IMR-90 (cell line): ENCODE results near the gene RNF225. TPM values are rescaled to one million over a fixed set of nuclear protein-coding genes. Genes with fewer than 3 reads are reported as not detected.

Experiments used
- ATAC-seq: fragments of 200-7000 bp; cut with Tn5 transposase; 2 replicates; pipeline ENCODE4 v1.9.1; 2020; ENCODE audit warnings: low read depth, mild to moderate bottlenecking, moderate library complexity
- BruUV-seq: library from RNA; stranded (reverse); fragments of 400-500 nt; replicated peaks from 2 replicates; lab custom pipeline; 2021; lab: Mats Ljungman, UMichigan
- CTCF ChIA-PET: fragments of 300-600 bp; formaldehyde crosslinking; extraction: SDS; loops from one replicate; lab custom pipeline; 2021; ENCODE audit warnings: antibody characterized with exemption; lab: Yijun Ruan, JAX
- POLR2A ChIA-PET: fragments of 300-600 bp; sonication (Branson Sonifier 250); formaldehyde crosslinking; loops from one replicate; lab custom pipeline; 2022; ENCODE audit warnings: antibody characterized with exemption; ENCODE audit not compliant: unreplicated experiment; lab: Charles Lee
- DNase-seq: peaks from one replicate; pipeline ENCODE4 v3.0.0; 2013
- H2AFZ ChIP-seq: replicated peaks from 2 replicates; pipeline ENCODE3; 2013; ENCODE audit warnings: low read length, mild to moderate bottlenecking; ENCODE audit not compliant: poor library complexity
- H2AK5ac ChIP-seq: 2 replicates; pipeline ENCODE4 v1.6.1; 2013; ENCODE audit warnings: low read depth, low read length, inconsistent platforms
- H2AK9ac ChIP-seq: replicated peaks from 2 replicates; pipeline ENCODE3; 2013; ENCODE audit warnings: mild to moderate bottlenecking, low read depth, low read length, moderate library complexity; ENCODE audit not compliant: poor library complexity
- H2BK120ac ChIP-seq: 2 replicates; pipeline ENCODE4 v1.6.1; 2013; ENCODE audit warnings: low read depth, low read length, inconsistent platforms
- H2BK15ac ChIP-seq: 3 replicates; pipeline ENCODE4 v1.6.1; 2013; ENCODE audit warnings: low read depth, low read length, inconsistent platforms
- H2BK20ac ChIP-seq: 2 replicates; pipeline ENCODE4 v1.6.1; 2013; ENCODE audit warnings: low read depth, mild to moderate bottlenecking, inconsistent platforms, low read length, moderate library complexity
- H2BK5ac ChIP-seq: 2 replicates; pipeline ENCODE4 v1.6.1; 2013; ENCODE audit warnings: mild to moderate bottlenecking, low read depth, low read length, inconsistent platforms; ENCODE audit not compliant: poor library complexity, severe bottlenecking
- H3K14ac ChIP-seq: replicated peaks from 2 replicates; pipeline ENCODE4 v1.6.1; 2013; ENCODE audit warnings: low read depth, low read length, inconsistent platforms
- H3K18ac ChIP-seq: 2 replicates; pipeline ENCODE4 v1.6.1; 2013; ENCODE audit warnings: low read depth, low read length, control low read depth
- H3K23ac ChIP-seq: 2 replicates; pipeline ENCODE4 v1.6.1; 2013; ENCODE audit warnings: low read depth, low read length, inconsistent platforms
- H3K27ac ChIP-seq: 2 replicates; pipeline ENCODE4 v1.5.1; 2013; ENCODE audit warnings: mild to moderate bottlenecking, control low read depth, low read length; ENCODE audit not compliant: insufficient read depth
- H3K27me3 ChIP-seq: 2 replicates; pipeline ENCODE4 v1.6.1; 2013; ENCODE audit warnings: low read length; ENCODE audit not compliant: control insufficient read depth, insufficient read depth
- H3K36me3 ChIP-seq: 2 replicates; pipeline ENCODE4 v1.6.1; 2013; ENCODE audit warnings: low read length, mixed read lengths; ENCODE audit not compliant: control insufficient read depth, insufficient read depth
- H3K4ac ChIP-seq: 2 replicates; pipeline ENCODE4 v1.6.1; 2013; ENCODE audit warnings: low read depth, low read length, inconsistent platforms
- H3K4me1 ChIP-seq: 2 replicates; pipeline ENCODE4 v1.6.1; 2013; ENCODE audit warnings: low read length, mixed read lengths; ENCODE audit not compliant: control insufficient read depth, insufficient read depth
- H3K4me2 ChIP-seq: 2 replicates; pipeline ENCODE4 v1.6.1; 2013; ENCODE audit warnings: low read depth, mild to moderate bottlenecking, control low read depth, low read length, moderate library complexity
- H3K4me3 ChIP-seq: 2 replicates; pipeline ENCODE4 v1.5.1; 2013; ENCODE audit warnings: low read depth, mild to moderate bottlenecking, control low read depth, low read length, moderate library complexity; ENCODE audit not compliant: insufficient read depth
- H3K56ac ChIP-seq: 2 replicates; pipeline ENCODE4 v1.6.1; 2013; ENCODE audit warnings: low read length, inconsistent platforms; ENCODE audit not compliant: insufficient read depth; ENCODE audit errors: extremely low read depth
- H3K79me1 ChIP-seq, 2 experiments: 2 replicates each; pipeline ENCODE4 v1.6.1; 2013; ENCODE audit warnings: low read length in 2 of 2, inconsistent platforms in 1 of 2, low read depth in 1 of 2
- H3K9ac ChIP-seq: 2 replicates; pipeline ENCODE4 v1.6.1; 2013; ENCODE audit warnings: low read depth, low read length, control low read depth
- H3K9me1 ChIP-seq: 2 replicates; pipeline ENCODE4 v1.6.1; 2013; ENCODE audit warnings: low read length, inconsistent platforms; ENCODE audit not compliant: insufficient read depth
- H3K9me3 ChIP-seq: 2 replicates; pipeline ENCODE4 v1.6.1; 2013; ENCODE audit warnings: low read length; ENCODE audit not compliant: control insufficient read depth, insufficient read depth
- H4K20me1 ChIP-seq: 2 replicates; pipeline ENCODE4 v1.6.1; 2013; ENCODE audit warnings: low read length, inconsistent platforms; ENCODE audit not compliant: insufficient read depth
- H4K5ac ChIP-seq: 2 replicates; pipeline ENCODE4 v1.6.1; 2013; ENCODE audit warnings: mild to moderate bottlenecking, low read depth, low read length, control low read depth
- H4K8ac ChIP-seq, 2 experiments: 2 replicates each; pipeline ENCODE4 v1.6.1; 2013; ENCODE audit warnings: low read depth in 2 of 2, low read length in 2 of 2, control low read depth in 1 of 2, inconsistent platforms in 1 of 2
- H4K91ac ChIP-seq: 2 replicates; pipeline ENCODE4 v1.6.1; 2013; ENCODE audit warnings: low read depth, low read length, inconsistent platforms; ENCODE audit not compliant: insufficient read depth
- BHLHE40 ChIP-seq: fragments of 150-350 bp; IDR thresholded peaks from 2 replicates; pipeline ENCODE4 v1.6.1; 2016; ENCODE audit warnings: mild to moderate bottlenecking, low read depth, low read length
- FOS ChIP-seq: fragments of 150-350 bp; IDR thresholded peaks from 2 replicates; pipeline ENCODE4 v1.6.1; 2016; ENCODE audit warnings: low read depth, low read length
- MAFK ChIP-seq: IDR thresholded peaks from 2 replicates; pipeline ENCODE4 v1.6.1; 2012; ENCODE audit warnings: low read depth, low read length, improper control_type of control experiment
- MAZ ChIP-seq: IDR thresholded peaks from 2 replicates; pipeline ENCODE4 v1.6.1; 2012; ENCODE audit warnings: low read depth, mild to moderate bottlenecking, low read length, improper control_type of control experiment, moderate library complexity, borderline replicate concordance
- RFX5 ChIP-seq: IDR thresholded peaks from 2 replicates; pipeline ENCODE4 v1.8.0; 2012; ENCODE audit warnings: low read depth, mild to moderate bottlenecking, low read length, moderate library complexity
- WGBS, 2 experiments: methylation state at CpG; one replicate each; pipeline versions ENCODE4 v1.1.5 to v1.1.7; 2013; ENCODE audit warnings: missing lambda C conversion rate in 2 of 2; ENCODE audit not compliant: insufficient read length in 1 of 2; ENCODE audit errors: extremely low coverage in 2 of 2; 5-methylcytosine and 5-hydroxymethylcytosine counted together
- dilution Hi-C: fragments of 300-500 bp; cut with HindIII; formaldehyde crosslinking; loops from one replicate; pipeline ENCODE4 v1.14.3; 2018; ENCODE audit warnings: low sequenced_read_pairs; ENCODE audit not compliant: unreplicated experiment
- in situ Hi-C: fragments of 300-500 bp; cut with MboI; formaldehyde crosslinking; loops from 3 replicates; pipeline ENCODE4 v1.14.3; 2019; ENCODE audit warnings: low sequenced_read_pairs, inconsistent platforms, mixed read lengths
- intact Hi-C: fragments of 100-400 bp; cut with micrococcal nuclease; formaldehyde crosslinking; loops from 2 replicates; pipeline ENCODE4 v1.10.0; 2022
- polyA plus RNA-seq, 3 experiments: library from polyadenylated mRNA; depleted of rRNA; stranded (reverse); fragments of >200 nt; gene quantifications; 2 replicates each; pipeline ENCODE4 v1.2.3, GENCODE V29; 2012; ENCODE audit warnings: low replicate concordance in 1 of 3
- total RNA-seq: library from RNA; depleted of rRNA; stranded (reverse); fragments of >200 nt; gene quantifications from 2 replicates; pipeline ENCODE4 v1.2.3, GENCODE V29; 2012
- TF ChIP-seq, protein P1 (sequence below): conservative IDR thresholded peaks from 2 replicates; pipeline ENCODE4 v1.5.1; 2012; ENCODE audit warnings: mild to moderate bottlenecking, low read depth, low read length, improper control_type of control experiment

Gene RNF225
- total and polyA plus RNA-seq, 2 of the 4 experiments (the other 2 are of a cell fraction), result 0.10 TPM; not detected in 1

DNA sequence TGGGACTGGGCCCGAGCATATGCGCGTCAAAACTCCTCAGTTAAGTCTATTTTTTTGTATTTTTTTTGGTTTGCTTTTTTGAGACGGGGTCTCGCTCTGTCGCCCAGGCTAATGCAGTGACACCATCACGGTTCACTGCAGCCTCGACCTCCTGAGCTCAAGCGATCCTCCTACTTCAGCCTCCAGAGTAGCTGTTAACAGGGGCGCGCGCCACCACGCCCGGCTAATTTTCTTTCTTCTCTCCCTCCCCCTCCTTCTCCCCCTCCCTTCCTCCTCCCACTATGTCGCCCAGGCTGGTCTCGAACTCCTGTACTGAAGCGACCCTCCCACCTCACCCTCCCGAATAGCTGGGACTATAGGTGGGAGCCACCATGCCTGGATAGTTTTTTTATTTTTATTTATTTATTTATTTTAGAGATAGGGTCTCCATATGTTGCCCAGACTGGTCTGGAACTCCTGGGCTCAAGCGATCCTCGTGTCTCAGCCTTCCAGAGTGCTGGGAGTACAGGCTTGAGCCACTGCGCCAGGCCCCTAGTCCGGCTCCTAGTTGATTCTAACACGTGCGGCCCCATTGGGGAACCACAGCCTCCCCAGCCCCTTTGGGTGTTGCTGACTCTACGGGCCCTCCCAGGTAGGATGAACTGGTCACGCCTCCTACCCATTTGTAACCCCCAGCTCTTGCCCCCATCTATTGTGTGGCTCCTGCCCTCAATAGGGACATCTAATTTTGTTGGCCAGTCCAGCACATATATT lies 13.8 kb upstream of the RNF225 start:
- peak overlapping the region; percentile 22 for H3K27ac ChIP-seq
- WGBS, 2 experiments, result 42% methylated on average over 10 of the region's 26 CpGs; no CpG with 5 or more reads in 1 of the 2 experiments
- peak overlapping the region; percentile 63 for H3K4me2 ChIP-seq
- no peak for TF ChIP-seq BHLHE40
- no peak for TF ChIP-seq MAFK
- no peak for TF ChIP-seq MAZ
- TF ChIP-seq, protein P1, sequence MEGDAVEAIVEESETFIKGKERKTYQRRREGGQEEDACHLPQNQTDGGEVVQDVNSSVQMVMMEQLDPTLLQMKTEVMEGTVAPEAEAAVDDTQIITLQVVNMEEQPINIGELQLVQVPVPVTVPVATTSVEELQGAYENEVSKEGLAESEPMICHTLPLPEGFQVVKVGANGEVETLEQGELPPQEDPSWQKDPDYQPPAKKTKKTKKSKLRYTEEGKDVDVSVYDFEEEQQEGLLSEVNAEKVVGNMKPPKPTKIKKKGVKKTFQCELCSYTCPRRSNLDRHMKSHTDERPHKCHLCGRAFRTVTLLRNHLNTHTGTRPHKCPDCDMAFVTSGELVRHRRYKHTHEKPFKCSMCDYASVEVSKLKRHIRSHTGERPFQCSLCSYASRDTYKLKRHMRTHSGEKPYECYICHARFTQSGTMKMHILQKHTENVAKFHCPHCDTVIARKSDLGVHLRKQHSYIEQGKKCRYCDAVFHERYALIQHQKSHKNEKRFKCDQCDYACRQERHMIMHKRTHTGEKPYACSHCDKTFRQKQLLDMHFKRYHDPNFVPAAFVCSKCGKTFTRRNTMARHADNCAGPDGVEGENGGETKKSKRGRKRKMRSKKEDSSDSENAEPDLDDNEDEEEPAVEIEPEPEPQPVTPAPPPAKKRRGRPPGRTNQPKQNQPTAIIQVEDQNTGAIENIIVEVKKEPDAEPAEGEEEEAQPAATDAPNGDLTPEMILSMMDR, result no peak
- TF ChIP-seq FOS, result no peak
- TF ChIP-seq RFX5, result no peak
- POLR2A ChIA-PET, result no interaction called here
- dilution Hi-C loops (no loop called here), in situ Hi-C loops (no loop called here), intact Hi-C loops (no loop called here)
- no TSS peak for BruUV-seq
- H4K8ac ChIP-seq, result peak overlapping the region; percentile 48 to 76; a peak in 3 of 4 replicates
- H3K23ac ChIP-seq, result peak overlapping the region; percentile 50; the same call in 1 of the 2 replicates
- ATAC-seq (no peak), DNase-seq (no peak)
- H3K4ac ChIP-seq, result peak overlapping the region; percentile 61
- 0 out of 2 replicates have a peak overlapping the region, but pooled peaks have one; percentile 31 for H3K56ac ChIP-seq
- no peak overlapping the region for H3K18ac ChIP-seq
- H3K9me1 ChIP-seq, result peaks cover 29% of the 10 kb centered on the region
- no peaks in the 10 kb centered on the region for H3K9me3 ChIP-seq
- no peaks in the 10 kb centered on the region for H3K36me3 ChIP-seq
- no peak overlapping the region for H2BK15ac ChIP-seq
- peak overlapping the region; percentile 42 for H2AK9ac ChIP-seq
- H2BK20ac ChIP-seq, result no peak overlapping the region
- peak overlapping the region; percentile 97 for H2AFZ ChIP-seq
- H4K20me1 ChIP-seq, result no peaks in the 10 kb centered on the region
- H3K4me3 ChIP-seq, result peak overlapping the region; percentile 56
- H3K4me1 ChIP-seq, result peaks cover 16% of the 10 kb centered on the region
- peak overlapping the region; percentile 60 for H3K9ac ChIP-seq
- H3K27me3 ChIP-seq, result no peaks in the 10 kb centered on the region
- peak overlapping the region; percentile 49; the same call in 1 of the 2 replicates for H2AK5ac ChIP-seq
- H3K79me1 ChIP-seq, result peaks cover 22 to 44% of the 10 kb centered on the region in 2 experiments; a peak in 3 of 4 replicates
- no peak overlapping the region for H2BK120ac ChIP-seq
- H4K5ac ChIP-seq, result peak overlapping the region; percentile 10
- peak overlapping the region; percentile 69; the same call in 1 of the 2 replicates for H4K91ac ChIP-seq
- H2BK5ac ChIP-seq, result peak overlapping the region; percentile 8
- H3K14ac ChIP-seq, result peak overlapping the region; percentile 31
- CTCF ChIA-PET, result interaction anchor here (0.5 kb wide), 1 partner anchor 81 kb away, joined by 4 read pairs; no protein-coding TSS in a partner anchor
